Stimulated activated naive CD8-positive, alpha-beta T cell treated with anti-CD3 and anti-CD28 coated beads, Interleukin-15, amount 100 ng/mL, for 72 hours (primary cell): ENCODE data around the gene CXCL8.

ENCODE experiments used
- ATAC-seq: fragments of 150-1000 bp; cut with Tn5 transposase; 2 replicates; pipeline ENCODE4 v1.10.0; 2021; ENCODE audit warnings: mild to moderate bottlenecking, moderate library complexity
- DNase-seq, 2 donors: peaks; one replicate each; pipeline ENCODE4 v3.0.0; 2021 to 2022
- H3K27ac Mint-ChIP-seq, 2 donors: one replicate each; pipeline ENCODE4 v1.8.0; 2022; ENCODE audit warnings: mild to moderate bottlenecking in 2 of 2, mixed read lengths in 2 of 2, moderate library complexity in 2 of 2
- H3K27me3 Mint-ChIP-seq: one replicate; pipeline ENCODE4 v1.8.0; 2022; ENCODE audit warnings: mixed read lengths
- H3K4me1 Mint-ChIP-seq: one replicate; pipeline ENCODE4 v1.8.0; 2022; ENCODE audit warnings: mild to moderate bottlenecking, mixed read lengths
- H3K4me3 Mint-ChIP-seq, 2 donors: one replicate each; pipeline ENCODE4 v1.8.0; 2022; ENCODE audit warnings: mild to moderate bottlenecking in 2 of 2, mixed read lengths in 2 of 2, moderate library complexity in 1 of 2
- H3K9me3 Mint-ChIP-seq, 2 donors: one replicate each; pipeline ENCODE4 v1.8.0; 2022; ENCODE audit warnings: mixed read lengths in 2 of 2

CXCL8 gene

GRCh38 chr4:73788411-73788810 lies 48.0 kb downstream of the CXCL8 start:
- DNase-seq = no peak
- Mint-ChIP-seq H3K27ac (no peak overlapping the region), H3K9me3 (peaks cover 4 to 10% of the 10 kb centered on the region in 2 donors), H3K4me3 (no peak overlapping the region), H3K4me1 (no peaks in the 10 kb centered on the region), H3K27me3 (peaks cover 5% of the 10 kb centered on the region)
- no peak for ATAC-seq
